OCI-LY7 (cell line): ENCODE measurements around the gene EPHA5.

Source experiments
- EZH2phosphoT487 ChIP-seq: fragments of 200-600 bp; sonication (generic); IDR thresholded peaks from 2 replicates; pipeline ENCODE4 v1.6.1; 2018; ENCODE audit warnings: low read depth, borderline replicate concordance, mild to moderate bottlenecking, mixed run types, antibody characterized with exemption, low read length, moderate library complexity, mixed read lengths
- TF ChIP-seq, protein P1 (sequence below): fragments of 200-600 bp; sonication (generic); conservative IDR thresholded peaks from 2 replicates; pipeline ENCODE4 v1.5.1; 2014; ENCODE audit warnings: mild to moderate bottlenecking, antibody characterized with exemption, low read length, moderate library complexity, mixed read lengths

DNA sequence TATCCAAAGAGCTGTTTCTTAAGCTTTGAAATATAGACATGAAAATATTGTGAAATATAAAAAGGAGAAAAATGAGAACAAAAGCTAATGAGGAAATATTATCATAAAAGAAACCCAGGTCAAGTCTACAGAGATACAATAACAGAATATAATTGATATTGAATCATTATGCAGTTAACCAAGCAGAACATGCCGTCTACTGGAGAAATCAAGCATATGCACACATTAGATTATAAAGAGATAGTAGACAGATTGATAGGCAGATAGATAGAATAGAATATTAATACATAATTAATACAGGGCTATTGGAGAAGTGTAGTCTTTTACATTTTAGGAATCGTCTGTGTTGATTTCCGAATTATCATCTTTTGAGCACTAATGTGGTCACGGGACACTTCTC, 208.5 kb downstream of the EPHA5 start:
- TF ChIP-seq, protein P1, sequence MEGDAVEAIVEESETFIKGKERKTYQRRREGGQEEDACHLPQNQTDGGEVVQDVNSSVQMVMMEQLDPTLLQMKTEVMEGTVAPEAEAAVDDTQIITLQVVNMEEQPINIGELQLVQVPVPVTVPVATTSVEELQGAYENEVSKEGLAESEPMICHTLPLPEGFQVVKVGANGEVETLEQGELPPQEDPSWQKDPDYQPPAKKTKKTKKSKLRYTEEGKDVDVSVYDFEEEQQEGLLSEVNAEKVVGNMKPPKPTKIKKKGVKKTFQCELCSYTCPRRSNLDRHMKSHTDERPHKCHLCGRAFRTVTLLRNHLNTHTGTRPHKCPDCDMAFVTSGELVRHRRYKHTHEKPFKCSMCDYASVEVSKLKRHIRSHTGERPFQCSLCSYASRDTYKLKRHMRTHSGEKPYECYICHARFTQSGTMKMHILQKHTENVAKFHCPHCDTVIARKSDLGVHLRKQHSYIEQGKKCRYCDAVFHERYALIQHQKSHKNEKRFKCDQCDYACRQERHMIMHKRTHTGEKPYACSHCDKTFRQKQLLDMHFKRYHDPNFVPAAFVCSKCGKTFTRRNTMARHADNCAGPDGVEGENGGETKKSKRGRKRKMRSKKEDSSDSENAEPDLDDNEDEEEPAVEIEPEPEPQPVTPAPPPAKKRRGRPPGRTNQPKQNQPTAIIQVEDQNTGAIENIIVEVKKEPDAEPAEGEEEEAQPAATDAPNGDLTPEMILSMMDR = no peak
- no peak for TF ChIP-seq EZH2phosphoT487
